Effector memory CD8-positive, alpha-beta T cell (primary cell): ENCODE data around the gene NCAPH2.
A peak's percentile ranks its signal among the peaks of the same experiment; 100 is the strongest.

Source experiments
- ATAC-seq: fragments of 150-1000 bp; cut with Tn5 transposase; replicated peaks from 2 replicates; pipeline ENCODE4 v1.10.0; 2021; ENCODE audit warnings: mild to moderate bottlenecking, moderate library complexity
- DNase-seq, 3 experiments: peaks; one replicate each; pipeline ENCODE4 v3.0.0; 2021
- H3K27ac Mint-ChIP-seq, 2 donors: one replicate each; pipeline ENCODE4 v1.8.0; 2022; ENCODE audit warnings: mild to moderate bottlenecking in 2 of 2, mixed read lengths in 2 of 2, moderate library complexity in 2 of 2
- H3K27me3 Mint-ChIP-seq, 2 donors: one replicate each; pipeline ENCODE4 v1.8.0; 2022; ENCODE audit warnings: mixed read lengths in 2 of 2
- H3K36me3 Mint-ChIP-seq: one replicate; pipeline ENCODE4 v1.8.0; 2022; ENCODE audit warnings: mild to moderate bottlenecking, moderate library complexity, mixed read lengths; ENCODE audit not compliant: insufficient read depth
- H3K4me1 Mint-ChIP-seq, 2 donors: one replicate each; pipeline ENCODE4 v1.8.0; 2022; ENCODE audit warnings: low read depth in 2 of 2, mixed read lengths in 2 of 2
- H3K4me3 Mint-ChIP-seq, 2 donors: one replicate each; pipeline ENCODE4 v1.8.0; 2022; ENCODE audit warnings: mild to moderate bottlenecking in 2 of 2, mixed read lengths in 2 of 2, moderate library complexity in 2 of 2
- H3K9me3 Mint-ChIP-seq, 2 donors: one replicate each; pipeline ENCODE4 v1.8.0; 2022; ENCODE audit warnings: mixed read lengths in 2 of 2

Gene NCAPH2

GRCh38 chr22:50553310-50553709 is 45.3 kb downstream of the NCAPH2 start:
- Mint-ChIP-seq H3K4me1 (peaks cover 10 to 15% of the 10 kb centered on the region in 2 donors), H3K9me3 (no peaks in the 10 kb centered on the region), H3K27ac (no peak overlapping the region), H3K36me3 (peaks cover 9% of the 10 kb centered on the region), H3K27me3 (no peaks in the 10 kb centered on the region), H3K4me3 (no peak overlapping the region)
- DNase-seq (no peak), ATAC-seq (no peak)

GRCh38 chr22:50556703-50557102 is 48.7 kb downstream of the NCAPH2 start:
- no peak for DNase-seq
- H3K4me1 Mint-ChIP-seq, result peaks cover 8% of the 10 kb centered on the region in 2 donors
- H3K36me3 Mint-ChIP-seq, result peaks cover 9% of the 10 kb centered on the region
- no peaks in the 10 kb centered on the region for H3K27me3 Mint-ChIP-seq
- H3K9me3 Mint-ChIP-seq, result no peaks in the 10 kb centered on the region
- H3K27ac Mint-ChIP-seq, result no peak overlapping the region
- no peak overlapping the region for H3K4me3 Mint-ChIP-seq
- no peak for ATAC-seq

GRCh38 chr22:50560034-50560433 is 52.0 kb downstream of the NCAPH2 start:
- H3K27me3 Mint-ChIP-seq, result no peaks in the 10 kb centered on the region
- peaks cover 16 to 21% of the 10 kb centered on the region in 2 donors for H3K4me1 Mint-ChIP-seq
- H3K4me3 Mint-ChIP-seq, result no peak overlapping the region
- H3K9me3 Mint-ChIP-seq, result no peaks in the 10 kb centered on the region
- ATAC-seq (no peak), DNase-seq (no peak)
- H3K27ac Mint-ChIP-seq, result no peak overlapping the region
- peaks cover 9% of the 10 kb centered on the region for H3K36me3 Mint-ChIP-seq

- DNase-seq, result no peak
- Mint-ChIP-seq H3K27me3 (no peaks in the 10 kb centered on the region), H3K27ac (peak overlapping the region; percentile 80 to 87), H3K36me3 (peaks cover 9% of the 10 kb centered on the region), H3K4me1 (peaks cover 16 to 21% of the 10 kb centered on the region in 2 donors), H3K4me3 (peak overlapping the region; percentile 71 to 73), H3K9me3 (no peaks in the 10 kb centered on the region)
- ATAC-seq, result peak; percentile 17
These were observed 53.7 kb downstream of the NCAPH2 start for GRCh38 chr22:50561401-50562358.

- Mint-ChIP-seq H3K27ac (peak within 1 kb of the TSS; percentile 80 to 87), H3K4me1 (peaks cover 16 to 21% of the 10 kb centered on the region in 2 donors), H3K4me3 (peak within 1 kb of the TSS; percentile 91), H3K36me3 (peaks cover 11% of the 10 kb centered on the region), H3K9me3 (no peaks in the 10 kb centered on the region), H3K27me3 (no peaks in the 10 kb centered on the region)
- ATAC-seq (peak; percentile 95), DNase-seq (peak; percentile 96 to 97 (median 97))
These were observed 54.7 kb downstream of the NCAPH2 start, which contains the start of gene SYCE3 for GRCh38 chr22:50562523-50563412. Gene SYCE3, minus strand, starts transcription at chr22:50562919. Its CDS starts 6,514 bp downstream, at chr22:50556405.

GRCh38 chr22:50563413-50564160 is 55.6 kb downstream of the NCAPH2 start:
- ATAC-seq (no peak), DNase-seq (no peak)
- peak overlapping the region; percentile 77 to 79 for H3K27ac Mint-ChIP-seq
- no peaks in the 10 kb centered on the region for H3K9me3 Mint-ChIP-seq
- peaks cover 12% of the 10 kb centered on the region for H3K36me3 Mint-ChIP-seq
- H3K27me3 Mint-ChIP-seq, result no peaks in the 10 kb centered on the region
- peak overlapping the region; percentile 91 for H3K4me3 Mint-ChIP-seq
- H3K4me1 Mint-ChIP-seq, result peaks cover 16 to 21% of the 10 kb centered on the region in 2 donors

GRCh38 chr22:50564289-50564688 is 56.3 kb downstream of the NCAPH2 start:
- DNase-seq (no peak), ATAC-seq (no peak)
- Mint-ChIP-seq H3K4me3 (no peak overlapping the region), H3K27me3 (no peaks in the 10 kb centered on the region), H3K4me1 (peaks cover 16 to 21% of the 10 kb centered on the region in 2 donors), H3K27ac (no peak overlapping the region), H3K36me3 (peaks cover 16% of the 10 kb centered on the region), H3K9me3 (no peaks in the 10 kb centered on the region)

GRCh38 chr22:50567721-50568252 is 59.8 kb downstream of the NCAPH2 start:
- no peak for DNase-seq
- H3K4me1 Mint-ChIP-seq, result peaks cover 7 to 11% of the 10 kb centered on the region in 2 donors
- no peaks in the 10 kb centered on the region for H3K27me3 Mint-ChIP-seq
- H3K4me3 Mint-ChIP-seq, result no peak overlapping the region
- peaks cover 23% of the 10 kb centered on the region for H3K36me3 Mint-ChIP-seq
- no peak overlapping the region for H3K27ac Mint-ChIP-seq
- H3K9me3 Mint-ChIP-seq, result no peaks in the 10 kb centered on the region
- no peak for ATAC-seq

- ATAC-seq (no peak), DNase-seq (no peak)
- Mint-ChIP-seq H3K27me3 (no peaks in the 10 kb centered on the region), H3K9me3 (no peaks in the 10 kb centered on the region), H3K4me1 (peaks cover 0 to 4% of the 10 kb centered on the region in 2 donors), H3K4me3 (no peak overlapping the region), H3K27ac (no peak overlapping the region), H3K36me3 (peaks cover 20% of the 10 kb centered on the region)
These were observed 60.6 kb downstream of the NCAPH2 start for GRCh38 chr22:50568626-50569025.

- ATAC-seq (no peak), DNase-seq (no peak)
- no peak overlapping the region for H3K27ac Mint-ChIP-seq
- H3K4me3 Mint-ChIP-seq, result no peak overlapping the region
- no peaks in the 10 kb centered on the region for H3K9me3 Mint-ChIP-seq
- peaks cover 20% of the 10 kb centered on the region for H3K36me3 Mint-ChIP-seq
- H3K4me1 Mint-ChIP-seq, result peaks cover 0 to 4% of the 10 kb centered on the region in 2 donors
- no peaks in the 10 kb centered on the region for H3K27me3 Mint-ChIP-seq
These were observed 61.0 kb downstream of the NCAPH2 start for GRCh38 chr22:50569041-50569459.

- peaks cover 21% of the 10 kb centered on the region for H3K36me3 Mint-ChIP-seq
- ATAC-seq (no peak), DNase-seq (no peak)
- no peak overlapping the region for H3K27ac Mint-ChIP-seq
- H3K9me3 Mint-ChIP-seq, result no peaks in the 10 kb centered on the region
- peaks cover 0 to 4% of the 10 kb centered on the region in 2 donors for H3K4me1 Mint-ChIP-seq
- no peak overlapping the region for H3K4me3 Mint-ChIP-seq
- no peaks in the 10 kb centered on the region for H3K27me3 Mint-ChIP-seq
These were observed 62.0 kb downstream of the NCAPH2 start for GRCh38 chr22:50569896-50570535.

- H3K4me3 Mint-ChIP-seq, result no peak overlapping the region
- no peaks in the 10 kb centered on the region for H3K27me3 Mint-ChIP-seq
- no peak overlapping the region for H3K27ac Mint-ChIP-seq
- ATAC-seq (no peak), DNase-seq (no peak)
- no peaks in the 10 kb centered on the region for H3K9me3 Mint-ChIP-seq
- peaks cover 0 to 4% of the 10 kb centered on the region in 2 donors for H3K4me1 Mint-ChIP-seq
- H3K36me3 Mint-ChIP-seq, result peaks cover 24% of the 10 kb centered on the region
These were observed 62.8 kb downstream of the NCAPH2 start for GRCh38 chr22:50570861-50571260.
